ENCODE data around the gene RAB6B. TPM values are rescaled to one million over a fixed set of nuclear protein-coding genes. Genes with fewer than 3 reads are reported as not detected.
"Not testable (repeated sequence)": the region's sequence is repeated elsewhere in the genome, so short reads cannot be mapped to it uniquely, and the experiment has no call there.

The RAB6B gene
- total and polyA plus RNA-seq, 2 of the 4 experiments (the other 2 are of a cell fraction): 0.18 to 1.2 TPM

GRCh38 chr3:133780756-133781155, 114.9 kb downstream of the RAB6B start:
- H4K5ac ChIP-seq (ENCODE audit: low read depth, low read length); H3K79me1 ChIP-seq (ENCODE audit: low read depth in 1 of 2, low read length in 2 of 2); H3K36me3 ChIP-seq (ENCODE audit: control insufficient read depth, insufficient read depth, low read length); H3K9me1 ChIP-seq (ENCODE audit: insufficient read depth, low read length); H3K4me1 ChIP-seq (ENCODE audit: control insufficient read depth, insufficient read depth, low read length); H2BK120ac ChIP-seq (ENCODE audit: low read depth, low read length); intact Hi-C loops (cut with micrococcal nuclease); in situ Hi-C loops (cut with MboI; ENCODE audit: low sequenced_read_pairs); H3K14ac ChIP-seq (replicated peaks; ENCODE audit: low read depth, low read length); H3K4me3 ChIP-seq (ENCODE audit: insufficient read depth, low read depth, low read length); H3K9ac ChIP-seq (ENCODE audit: low read depth, low read length); BruUV-seq (replicated peaks); H2AK5ac ChIP-seq (ENCODE audit: low read depth, low read length); DNase-seq; H4K91ac ChIP-seq (ENCODE audit: insufficient read depth, low read depth, low read length); H4K8ac ChIP-seq (ENCODE audit: low read depth in 2 of 2, low read length in 2 of 2); ATAC-seq (ENCODE audit: low read depth); CTCF ChIA-PET; H4K20me1 ChIP-seq (ENCODE audit: insufficient read depth, low read length); H2BK5ac ChIP-seq (ENCODE audit: low read depth, low read length, poor library complexity, severe bottlenecking); H3K9me3 ChIP-seq (ENCODE audit: control insufficient read depth, insufficient read depth, low read length); dilution Hi-C loops (cut with HindIII; ENCODE audit: low sequenced_read_pairs, unreplicated experiment); H3K23ac ChIP-seq (ENCODE audit: low read depth, low read length); H2BK20ac ChIP-seq (ENCODE audit: low read depth, low read length); H2BK15ac ChIP-seq (ENCODE audit: low read depth, low read length); H3K4ac ChIP-seq (ENCODE audit: low read depth, low read length); H3K56ac ChIP-seq (ENCODE audit: extremely low read depth, insufficient read depth, low read length); POLR2A ChIA-PET (ENCODE audit: unreplicated experiment); H2AFZ ChIP-seq (replicated peaks; ENCODE audit: low read length, poor library complexity); H3K18ac ChIP-seq (ENCODE audit: low read depth, low read length); H3K4me2 ChIP-seq (ENCODE audit: low read depth, low read length); H3K27ac ChIP-seq (ENCODE audit: insufficient read depth, low read length); H2AK9ac ChIP-seq (replicated peaks; ENCODE audit: low read depth, low read length, poor library complexity): not testable (repeated sequence)
- WGBS, 2 experiments (ENCODE audit: extremely low coverage in 2 of 2, insufficient read length in 1 of 2): no CpG with 5 or more reads among the region's 6 CpGs
- peaks cover 12% of the 10 kb centered on the region for H3K27me3 ChIP-seq (ENCODE audit: control insufficient read depth, insufficient read depth, low read length)
